ENCODE data around the gene TMEM231.

DNA sequence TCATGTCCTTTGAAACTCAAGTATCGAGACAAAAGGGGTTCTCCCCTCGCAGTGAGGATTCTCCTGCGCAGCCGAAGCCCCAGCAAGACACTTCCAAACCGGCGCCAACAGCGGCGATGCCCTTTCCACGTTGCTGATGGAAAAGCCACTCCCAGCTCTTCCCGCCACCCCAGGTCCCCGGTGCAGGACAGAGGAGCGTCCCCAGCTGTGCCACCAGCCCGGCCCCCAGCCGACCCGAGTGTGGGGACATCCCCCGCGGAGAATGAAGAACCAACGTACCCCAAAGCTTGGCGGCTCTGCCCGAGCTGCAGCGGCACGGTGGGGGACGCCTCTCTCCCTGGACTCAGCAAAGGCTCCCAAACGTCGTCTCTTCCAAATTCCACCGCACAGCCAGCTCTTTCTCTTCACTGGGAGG is 61.4 kb downstream of the TMEM231 start:
- TF ChIP-seq, protein P1, sequence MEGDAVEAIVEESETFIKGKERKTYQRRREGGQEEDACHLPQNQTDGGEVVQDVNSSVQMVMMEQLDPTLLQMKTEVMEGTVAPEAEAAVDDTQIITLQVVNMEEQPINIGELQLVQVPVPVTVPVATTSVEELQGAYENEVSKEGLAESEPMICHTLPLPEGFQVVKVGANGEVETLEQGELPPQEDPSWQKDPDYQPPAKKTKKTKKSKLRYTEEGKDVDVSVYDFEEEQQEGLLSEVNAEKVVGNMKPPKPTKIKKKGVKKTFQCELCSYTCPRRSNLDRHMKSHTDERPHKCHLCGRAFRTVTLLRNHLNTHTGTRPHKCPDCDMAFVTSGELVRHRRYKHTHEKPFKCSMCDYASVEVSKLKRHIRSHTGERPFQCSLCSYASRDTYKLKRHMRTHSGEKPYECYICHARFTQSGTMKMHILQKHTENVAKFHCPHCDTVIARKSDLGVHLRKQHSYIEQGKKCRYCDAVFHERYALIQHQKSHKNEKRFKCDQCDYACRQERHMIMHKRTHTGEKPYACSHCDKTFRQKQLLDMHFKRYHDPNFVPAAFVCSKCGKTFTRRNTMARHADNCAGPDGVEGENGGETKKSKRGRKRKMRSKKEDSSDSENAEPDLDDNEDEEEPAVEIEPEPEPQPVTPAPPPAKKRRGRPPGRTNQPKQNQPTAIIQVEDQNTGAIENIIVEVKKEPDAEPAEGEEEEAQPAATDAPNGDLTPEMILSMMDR (IDR thresholded peaks at IDR 0.05) = no peak
- no peak for TF ChIP-seq POLR2A (IDR thresholded peaks at IDR 0.05)
